ENCODE results near the gene PRKCA. TPM values are rescaled to one million over a fixed set of nuclear protein-coding genes. Genes with fewer than 3 reads are reported as not detected.
"Not testable (repeated sequence)": the region's sequence is repeated elsewhere in the genome, so short reads cannot be mapped to it uniquely, and the experiment has no call there.

Gene PRKCA
- total and polyA plus RNA-seq, 3 experiments from 2014 or later, result 1.8 to 74.1 (median 73.9) TPM

- H3K9me3 ChIP-seq (ENCODE audit: low read length); H3K27me3 Mint-ChIP-seq; CTCF ChIA-PET; H3K36me3 ChIP-seq (ENCODE audit: insufficient read depth, low read length); H3K4me3 Mint-ChIP-seq; H3K4me1 ChIP-seq (ENCODE audit: insufficient read depth, low read length); POLR2A ChIA-PET; H3K27me3 ChIP-seq (ENCODE audit: insufficient read depth, low read length, poor library complexity, severe bottlenecking); H3K27ac ChIP-seq (ENCODE audit: low read depth, low read length); DNase-seq; H3K4me1 Mint-ChIP-seq; H3K9me3 Mint-ChIP-seq; H3K4me3 ChIP-seq (ENCODE audit: low read length): not testable (repeated sequence)
- peaks cover 8 to 29% (median 11%) of the 10 kb centered on the region in 3 donors for H3K36me3 Mint-ChIP-seq
- peak overlapping the region in 1 of 8 donors; percentile 21 for H3K27ac Mint-ChIP-seq
Measured at GRCh38 chr17:66457499-66457898, 155.1 kb downstream of the PRKCA start.

- CTCF ChIA-PET, result interaction anchor here (1.2 kb wide), 1 partner anchor 65 kb away, joined by 3 read pairs; no protein-coding TSS in a partner anchor
- peaks cover 0 to 4% of the 10 kb centered on the region in 2 donors for H3K27me3 Mint-ChIP-seq
- peaks cover 8 to 29% (median 11%) of the 10 kb centered on the region in 3 donors for H3K36me3 Mint-ChIP-seq
- peaks cover 0 to 4% (median 0%) of the 10 kb centered on the region in 5 donors for H3K9me3 Mint-ChIP-seq
- Histone ChIP-seq H3K36me3 (ENCODE audit: insufficient read depth, low read length) (peaks cover 5% of the 10 kb centered on the region), H3K9me3 (ENCODE audit: low read length) (no peaks in the 10 kb centered on the region), H3K4me1 (ENCODE audit: insufficient read depth, low read length) (no peaks in the 10 kb centered on the region), H3K27ac (ENCODE audit: low read depth, low read length) (no peak overlapping the region), H3K4me3 (ENCODE audit: low read length) (no peak overlapping the region), H3K27me3 (ENCODE audit: insufficient read depth, low read length, poor library complexity, severe bottlenecking) (no peaks in the 10 kb centered on the region)
- DNase-seq, result no peak
- no peak overlapping the region for H3K4me3 Mint-ChIP-seq
- peaks cover 3 to 6% (median 4%) of the 10 kb centered on the region in 3 donors for H3K4me1 Mint-ChIP-seq
- POLR2A ChIA-PET, result no interaction called here
- H3K27ac Mint-ChIP-seq, result no peak overlapping the region
Measured at GRCh38 chr17:66458782-66459181, 156.4 kb downstream of the PRKCA start.

- Mint-ChIP-seq H3K27me3 (peaks cover 0 to 4% of the 10 kb centered on the region in 2 donors), H3K9me3 (peaks cover 0 to 4% (median 0%) of the 10 kb centered on the region in 5 donors), H3K36me3 (peaks cover 8 to 23% (median 8%) of the 10 kb centered on the region in 3 donors), H3K4me3 (no peak overlapping the region), H3K27ac (no peak overlapping the region), H3K4me1 (peaks cover 6 to 9% (median 8%) of the 10 kb centered on the region in 3 donors)
- ChIA-PET POLR2A (no interaction called here), CTCF (interaction anchor here (1.2 kb wide), 1 partner anchor 64 kb away, joined by 3 read pairs; no protein-coding TSS in a partner anchor)
- Histone ChIP-seq H3K27me3 (ENCODE audit: insufficient read depth, low read length, poor library complexity, severe bottlenecking) (no peaks in the 10 kb centered on the region), H3K9me3 (ENCODE audit: low read length) (no peaks in the 10 kb centered on the region), H3K36me3 (ENCODE audit: insufficient read depth, low read length) (peaks cover 5% of the 10 kb centered on the region), H3K4me1 (ENCODE audit: insufficient read depth, low read length) (no peaks in the 10 kb centered on the region), H3K27ac (ENCODE audit: low read depth, low read length) (no peak overlapping the region), H3K4me3 (ENCODE audit: low read length) (no peak overlapping the region)
- no peak for DNase-seq
Measured at GRCh38 chr17:66459811-66460270, 157.4 kb downstream of the PRKCA start.

GRCh38 chr17:66460558-66460957 lies 158.1 kb downstream of the PRKCA start:
- H3K27ac Mint-ChIP-seq, result no peak overlapping the region
- ChIA-PET CTCF (no interaction called here), POLR2A (no interaction called here)
- Histone ChIP-seq H3K4me3 (ENCODE audit: low read length) (no peak overlapping the region), H3K27me3 (ENCODE audit: insufficient read depth, low read length, poor library complexity, severe bottlenecking) (no peaks in the 10 kb centered on the region), H3K4me1 (ENCODE audit: insufficient read depth, low read length) (no peaks in the 10 kb centered on the region), H3K27ac (ENCODE audit: low read depth, low read length) (no peak overlapping the region), H3K36me3 (ENCODE audit: insufficient read depth, low read length) (peaks cover 5% of the 10 kb centered on the region), H3K9me3 (ENCODE audit: low read length) (no peaks in the 10 kb centered on the region)
- no peak overlapping the region for H3K4me3 Mint-ChIP-seq
- H3K27me3 Mint-ChIP-seq, result peaks cover 0 to 4% of the 10 kb centered on the region in 2 donors
- H3K9me3 Mint-ChIP-seq, result peaks cover 0 to 4% (median 0%) of the 10 kb centered on the region in 5 donors
- H3K4me1 Mint-ChIP-seq, result peaks cover 8 to 11% (median 8%) of the 10 kb centered on the region in 3 donors
- no peak for DNase-seq
- peaks cover 8 to 23% (median 8%) of the 10 kb centered on the region in 3 donors for H3K36me3 Mint-ChIP-seq

GRCh38 chr17:66461343-66461995 lies 159.1 kb downstream of the PRKCA start:
- peaks cover 7% of the 10 kb centered on the region for H3K4me1 ChIP-seq (ENCODE audit: insufficient read depth, low read length)

GRCh38 chr17:66462010-66462409 lies 159.6 kb downstream of the PRKCA start:
- Histone ChIP-seq H3K27me3 (ENCODE audit: insufficient read depth, low read length, poor library complexity, severe bottlenecking) (no peaks in the 10 kb centered on the region), H3K36me3 (ENCODE audit: insufficient read depth, low read length) (peaks cover 5% of the 10 kb centered on the region), H3K9me3 (ENCODE audit: low read length) (no peaks in the 10 kb centered on the region), H3K4me1 (ENCODE audit: insufficient read depth, low read length) (peaks cover 12% of the 10 kb centered on the region), H3K27ac (ENCODE audit: low read depth, low read length) (no peak overlapping the region), H3K4me3 (ENCODE audit: low read length) (no peak overlapping the region)
- H3K9me3 Mint-ChIP-seq, result peaks cover 0 to 4% (median 0%) of the 10 kb centered on the region in 5 donors
- no peak for DNase-seq
- H3K36me3 Mint-ChIP-seq, result peaks cover 0 to 10% (median 7%) of the 10 kb centered on the region in 3 donors
- H3K27ac Mint-ChIP-seq, result no peak overlapping the region
- H3K4me3 Mint-ChIP-seq, result no peak overlapping the region
- peaks cover 0 to 4% of the 10 kb centered on the region in 2 donors for H3K27me3 Mint-ChIP-seq
- ChIA-PET CTCF (no interaction called here), POLR2A (no interaction called here)
- peaks cover 16 to 26% (median 22%) of the 10 kb centered on the region in 3 donors for H3K4me1 Mint-ChIP-seq

More at GRCh38 chr17:66461343-66461995, 159.1 kb downstream of the PRKCA start:
- H3K9me3 ChIP-seq (ENCODE audit: low read length), result no peaks in the 10 kb centered on the region
- peaks cover 0 to 4% (median 0%) of the 10 kb centered on the region in 5 donors for H3K9me3 Mint-ChIP-seq
- H3K27ac ChIP-seq (ENCODE audit: low read depth, low read length), result no peak overlapping the region
- no peak overlapping the region for H3K27ac Mint-ChIP-seq
- no peak overlapping the region for H3K4me3 ChIP-seq (ENCODE audit: low read length)
- H3K36me3 ChIP-seq (ENCODE audit: insufficient read depth, low read length), result peaks cover 5% of the 10 kb centered on the region
- ChIA-PET POLR2A (no interaction called here), CTCF (no interaction called here)
- no peaks in the 10 kb centered on the region for H3K27me3 ChIP-seq (ENCODE audit: insufficient read depth, low read length, poor library complexity, severe bottlenecking)
- DNase-seq, result no peak
- H3K27me3 Mint-ChIP-seq, result peaks cover 0 to 4% of the 10 kb centered on the region in 2 donors
- no peak overlapping the region for H3K4me3 Mint-ChIP-seq
- peaks cover 4 to 16% (median 8%) of the 10 kb centered on the region in 3 donors for H3K36me3 Mint-ChIP-seq
- H3K4me1 Mint-ChIP-seq, result peaks cover 12 to 21% (median 17%) of the 10 kb centered on the region in 3 donors

GRCh38 chr17:66464921-66465320 lies 162.5 kb downstream of the PRKCA start:
- H3K4me1 Mint-ChIP-seq, result peaks cover 36 to 55% (median 51%) of the 10 kb centered on the region in 3 donors
- H3K36me3 ChIP-seq (ENCODE audit: insufficient read depth, low read length), result no peaks in the 10 kb centered on the region
- H3K27ac ChIP-seq (ENCODE audit: low read depth, low read length), result no peak overlapping the region
- H3K4me3 ChIP-seq (ENCODE audit: low read length), result no peak overlapping the region
- no peaks in the 10 kb centered on the region for H3K36me3 Mint-ChIP-seq
- no peak for DNase-seq
- H3K4me1 ChIP-seq (ENCODE audit: insufficient read depth, low read length), result peaks cover 38% of the 10 kb centered on the region
- no peak overlapping the region for H3K4me3 Mint-ChIP-seq
- H3K9me3 Mint-ChIP-seq, result no peaks in the 10 kb centered on the region
- H3K9me3 ChIP-seq (ENCODE audit: low read length), result no peaks in the 10 kb centered on the region
- ChIA-PET POLR2A (no interaction called here), CTCF (no interaction called here)
- H3K27me3 Mint-ChIP-seq, result peaks cover 0 to 2% of the 10 kb centered on the region in 2 donors
- H3K27ac Mint-ChIP-seq, result peak overlapping the region in 1 of 8 donors; percentile 16
- no peaks in the 10 kb centered on the region for H3K27me3 ChIP-seq (ENCODE audit: insufficient read depth, low read length, poor library complexity, severe bottlenecking)

GRCh38 chr17:66465701-66466100 lies 163.3 kb downstream of the PRKCA start:
- H3K36me3 ChIP-seq (ENCODE audit: insufficient read depth, low read length), result no peaks in the 10 kb centered on the region
- Mint-ChIP-seq H3K27me3 (peaks cover 0 to 2% of the 10 kb centered on the region in 2 donors), H3K4me1 (peaks cover 39 to 59% (median 56%) of the 10 kb centered on the region in 3 donors), H3K27ac (no peak overlapping the region), H3K9me3 (no peaks in the 10 kb centered on the region), H3K4me3 (peak overlapping the region in 2 of 7 donors; percentile 26 to 29), H3K36me3 (no peaks in the 10 kb centered on the region)
- POLR2A ChIA-PET, result no interaction called here
- no peaks in the 10 kb centered on the region for H3K9me3 ChIP-seq (ENCODE audit: low read length)
- no peak overlapping the region for H3K4me3 ChIP-seq (ENCODE audit: low read length)
- no peak overlapping the region for H3K27ac ChIP-seq (ENCODE audit: low read depth, low read length)
- CTCF ChIA-PET, result no interaction called here
- H3K27me3 ChIP-seq (ENCODE audit: insufficient read depth, low read length, poor library complexity, severe bottlenecking), result no peaks in the 10 kb centered on the region
- peaks cover 38% of the 10 kb centered on the region for H3K4me1 ChIP-seq (ENCODE audit: insufficient read depth, low read length)
- DNase-seq, result no peak

Measured in CD8-positive, alpha-beta memory T cell (primary cell).